ENCODE measurements around the gene MEX3C. TPM values are rescaled to one million over a fixed set of nuclear protein-coding genes. Genes with fewer than 3 reads are reported as not detected.

The MEX3C gene
- polyA plus RNA-seq, 1 of the 3 experiments (the other 2 are of a cell fraction) = 25.1 TPM

- no peaks in the 10 kb centered on the region for H3F3A ChIP-seq (replicated peaks; ENCODE audit: insufficient read depth)
- 50% methylated on average over 4 of the region's 4 CpGs for WGBS (ENCODE audit: low lambda C conversion rate)
- no peak overlapping the region for H3K9ac ChIP-seq
- H3K9me2 ChIP-seq = 0 out of 2 replicates have a peak, but pooled peaks cover 3% of the 10 kb centered on the region
- H3K9me3 ChIP-seq = no peaks in the 10 kb centered on the region
- H4K20me1 ChIP-seq (ENCODE audit: insufficient read depth) = no peaks in the 10 kb centered on the region
- H3K4me3 ChIP-seq (ENCODE audit: low read depth in 2 of 2, low read length in 1 of 2) = no peak overlapping the region
- no peak overlapping the region for H3K4me2 ChIP-seq
- no peak overlapping the region for H2AFZ ChIP-seq (ENCODE audit: low read depth)
- H3K79me2 ChIP-seq (ENCODE audit: insufficient read depth) = no peaks in the 10 kb centered on the region
- H3K27me3 ChIP-seq (ENCODE audit: insufficient read depth) = no peaks in the 10 kb centered on the region
- H3K36me3 ChIP-seq (replicated peaks in 1 of 2; ENCODE audit: control insufficient read depth in 1 of 2, insufficient read depth in 2 of 2, low read length in 1 of 2) = no peaks in the 10 kb centered on the region
- no peak overlapping the region for H3K27ac ChIP-seq (ENCODE audit: low read depth in 2 of 2, low read length in 1 of 2)
- DNase-seq = no peak
- ChIA-PET POLR2A (interaction anchor here (1.2 kb wide), 1 partner anchor 13 kb away, joined by 6 read pairs; the partner anchor contains the start of gene MEX3C), CTCF (no interaction called here)
- H3K4me1 ChIP-seq (ENCODE audit: control insufficient read depth in 1 of 2, insufficient read depth in 2 of 2, low read depth in 1 of 2, low read length in 1 of 2) = no peaks in the 10 kb centered on the region; a peak in 1 of 4 replicates
- no peak for TF ChIP-seq MXI1 (IDR thresholded peaks at IDR 0.05; ENCODE audit: low read depth, low read length)
- peak; percentile 8; the same call in 1 of the 2 replicates for TF ChIP-seq NFIC (IDR thresholded peaks at IDR 0.05; ENCODE audit: borderline replicate concordance)
Observed at GRCh38 chr18:51211552-51211951, 14.1 kb upstream of the MEX3C start.

GRCh38 chr18:51196811-51197660, 445 bp downstream of the MEX3C start:
- 2% methylated on average over 15 of the region's 102 CpGs for WGBS (ENCODE audit: low lambda C conversion rate)
- TF ChIP-seq SIN3A (IDR thresholded peaks at IDR 0.05; ENCODE audit: borderline replicate concordance, low read depth, low read length) (peak; percentile 76; the same call in 1 of the 2 replicates), FOXM1 (IDR thresholded peaks at IDR 0.05; ENCODE audit: low read depth) (no peak), POLR2AphosphoS5 (IDR thresholded peaks at IDR 0.05; ENCODE audit: low read depth, low read length) (no peak), TAF1 (IDR thresholded peaks at IDR 0.05; ENCODE audit: borderline replicate concordance, low read depth, low read length) (peak; percentile 78; the same call in 1 of the 2 replicates), NRF1 (IDR thresholded peaks at IDR 0.05; ENCODE audit: low read depth, low read length) (0 out of 2 replicates have a peak, but pooled peaks have one; percentile 32), YY1 (IDR thresholded peaks at IDR 0.05; ENCODE audit: low read depth) (0 out of 2 replicates have a peak, but pooled peaks have one; percentile 40), USF2 (IDR thresholded peaks at IDR 0.05; ENCODE audit: borderline replicate concordance, low read depth, low read length) (no peak)
- H3K9me3 ChIP-seq = no peaks in the 10 kb centered on the region
- peaks cover 35% of the 10 kb centered on the region for H4K20me1 ChIP-seq (ENCODE audit: insufficient read depth)
- no peak overlapping the region for H2AFZ ChIP-seq (ENCODE audit: low read depth)
- no peaks in the 10 kb centered on the region for H3K9me2 ChIP-seq
- ChIA-PET POLR2A (interaction anchor here (0.6 to 1.6 kb wide), 12 partner anchors 9 to 1706 kb away, joined by 3 to 9 read pairs (median 3); partner anchors contain the start of gene SMAD4), CTCF (interaction anchor here (1.4 to 2.8 kb wide), 3 partner anchors 20 to 87 kb away, joined by 3 to 13 read pairs (median 3); no protein-coding TSS in a partner anchor)
- H3F3A ChIP-seq (replicated peaks; ENCODE audit: insufficient read depth) = peaks cover 16% of the 10 kb centered on the region
- peak overlapping the region; percentile 76 to 98 for H3K4me3 ChIP-seq (ENCODE audit: low read depth in 2 of 2, low read length in 1 of 2)
- H3K27me3 ChIP-seq (ENCODE audit: insufficient read depth) = no peaks in the 10 kb centered on the region
- peak overlapping the region; percentile 80 for H3K4me2 ChIP-seq
- H3K9ac ChIP-seq = peak overlapping the region; percentile 91
- H3K79me2 ChIP-seq (ENCODE audit: insufficient read depth) = peaks cover 48% of the 10 kb centered on the region
- DNase-seq = peak; percentile 58
- peak overlapping the region; percentile 71 to 94 for H3K27ac ChIP-seq (ENCODE audit: low read depth in 2 of 2, low read length in 1 of 2)
- H3K36me3 ChIP-seq (replicated peaks in 1 of 2; ENCODE audit: control insufficient read depth in 1 of 2, insufficient read depth in 2 of 2, low read length in 1 of 2) = peaks cover 3 to 11% of the 10 kb centered on the region in 2 experiments
- H3K4me1 ChIP-seq (ENCODE audit: control insufficient read depth in 1 of 2, insufficient read depth in 2 of 2, low read depth in 1 of 2, low read length in 1 of 2) = peaks cover 10 to 22% of the 10 kb centered on the region in 2 experiments; a peak in 3 of 4 replicates
